ENCODE results near the gene MVB12B. TPM values are rescaled to one million over a fixed set of nuclear protein-coding genes. Genes with fewer than 3 reads are reported as not detected.

The MVB12B gene
- total RNA-seq, 1 donor from 2014 or later: 1.0 TPM

GRCh38 chr9:126501383-126502331, 175.0 kb downstream of the MVB12B start:
- intact Hi-C loops (cut with micrococcal nuclease): no loop called here

GRCh38 chr9:126502417-126503332, 176.0 kb downstream of the MVB12B start:
- intact Hi-C loops (cut with micrococcal nuclease): no loop called here

GRCh38 chr9:126503333-126504085, 176.9 kb downstream of the MVB12B start:
- intact Hi-C loops (cut with micrococcal nuclease): no loop called here

- intact Hi-C loops (cut with micrococcal nuclease): no loop called here
Measured at GRCh38 chr9:126504086-126504976, 177.7 kb downstream of the MVB12B start.

GRCh38 chr9:126504977-126505455, 178.4 kb downstream of the MVB12B start:
- intact Hi-C loops (cut with micrococcal nuclease): no loop called here

- intact Hi-C loops (cut with micrococcal nuclease): no loop called here
Measured at GRCh38 chr9:126505697-126506346, 179.2 kb downstream of the MVB12B start.

GRCh38 chr9:126506361-126507317, 180.0 kb downstream of the MVB12B start:
- intact Hi-C loops (cut with micrococcal nuclease): no loop called here

- intact Hi-C loops (cut with micrococcal nuclease): no loop called here
Measured at GRCh38 chr9:126507318-126508109, 180.9 kb downstream of the MVB12B start.

- intact Hi-C loops (cut with micrococcal nuclease): no loop called here
Measured at GRCh38 chr9:126508171-126508591, 181.6 kb downstream of the MVB12B start.

- intact Hi-C loops (cut with micrococcal nuclease): no loop called here
Measured at GRCh38 chr9:126508928-126509327, 182.3 kb downstream of the MVB12B start.

- intact Hi-C loops (cut with micrococcal nuclease): no loop called here
Measured at GRCh38 chr9:126509718-126510117, 183.1 kb downstream of the MVB12B start.

- intact Hi-C loops (cut with micrococcal nuclease): no loop called here
Measured at GRCh38 chr9:126510564-126510963, 183.9 kb downstream of the MVB12B start.

- intact Hi-C loops (cut with micrococcal nuclease): no loop called here
Measured at GRCh38 chr9:126511411-126511810, 184.8 kb downstream of the MVB12B start.

- intact Hi-C loops (cut with micrococcal nuclease): no loop called here
Measured at GRCh38 chr9:126513159-126514036, 186.8 kb downstream of the MVB12B start.

GRCh38 chr9:126514037-126514821, 187.6 kb downstream of the MVB12B start:
- intact Hi-C loops (cut with micrococcal nuclease): no loop called here

Data from T-helper 2 cell treated with Interferon-gamma antibody and Interleukin-4, amounts not matched to agents 100 ng/mL and 5 ng/mL, for 36 hours (primary cell).